ENCODE results near the gene TFDP3.

Gene TFDP3

DNA sequence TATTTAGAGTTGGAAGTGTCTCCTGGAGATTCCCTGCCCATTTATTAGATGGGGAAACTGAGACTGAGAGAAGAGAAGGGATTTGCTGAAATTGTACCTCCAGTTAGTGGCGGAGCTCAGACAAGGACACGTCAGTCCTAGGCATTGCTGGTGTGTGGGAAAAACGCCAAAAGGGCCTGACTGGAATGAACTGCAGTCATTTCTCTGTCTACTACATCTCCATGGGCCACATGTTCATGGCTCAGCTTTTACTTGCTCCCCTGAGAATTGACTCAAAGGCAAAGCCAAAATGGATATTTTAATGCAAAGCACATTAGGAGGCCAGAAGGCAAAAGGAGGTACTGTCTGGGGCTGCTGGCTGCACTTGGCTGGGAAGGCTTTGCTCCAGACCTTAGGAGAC, 3.9 kb downstream of the TFDP3 start:
- DNase-seq, result no peak
- Mint-ChIP-seq H3K9me3 (no peaks in the 10 kb centered on the region), H3K36me3 (ENCODE audit: low read depth) (no peaks in the 10 kb centered on the region), H3K27me3 (peaks cover 40% of the 10 kb centered on the region), H3K4me1 (ENCODE audit: low read depth) (peaks cover 4% of the 10 kb centered on the region), H3K4me3 (no peak overlapping the region), H3K27ac (no peak overlapping the region)

DNA sequence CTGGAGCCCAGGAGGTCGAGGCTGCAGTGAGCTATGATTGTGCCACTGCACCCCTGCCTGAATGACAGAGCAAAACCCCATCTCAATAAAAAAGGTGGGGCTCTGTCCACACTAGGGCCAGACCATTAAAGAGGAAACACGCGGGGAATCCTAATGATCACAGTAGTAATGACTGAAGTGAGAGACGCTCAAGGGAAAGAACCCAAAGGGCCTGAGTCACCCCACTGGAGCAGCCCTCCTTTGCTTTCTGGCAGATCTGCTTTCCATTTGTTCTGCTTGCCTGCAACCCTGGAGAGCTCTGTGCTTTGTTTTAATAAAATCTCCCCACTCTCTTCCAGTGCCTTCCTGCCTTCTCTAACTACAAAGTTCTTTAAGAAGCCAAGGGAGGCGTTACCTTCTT, 5.0 kb downstream of the TFDP3 start:
- Mint-ChIP-seq H3K9me3 (no peaks in the 10 kb centered on the region), H3K4me3 (no peak overlapping the region), H3K27me3 (peaks cover 42% of the 10 kb centered on the region), H3K4me1 (ENCODE audit: low read depth) (peaks cover 4% of the 10 kb centered on the region), H3K27ac (no peak overlapping the region), H3K36me3 (ENCODE audit: low read depth) (no peaks in the 10 kb centered on the region)
- DNase-seq, result no peak

- no peaks in the 10 kb centered on the region for H3K36me3 Mint-ChIP-seq (ENCODE audit: low read depth)
- no peak for DNase-seq
- H3K4me3 Mint-ChIP-seq, result no peak overlapping the region
- no peaks in the 10 kb centered on the region for H3K4me1 Mint-ChIP-seq (ENCODE audit: low read depth)
- peaks cover 40% of the 10 kb centered on the region for H3K27me3 Mint-ChIP-seq
- H3K27ac Mint-ChIP-seq, result no peak overlapping the region
- H3K9me3 Mint-ChIP-seq, result no peaks in the 10 kb centered on the region
These were observed 10.4 kb downstream of the TFDP3 start for GRCh38 chrX:133207751-133208150.

DNA sequence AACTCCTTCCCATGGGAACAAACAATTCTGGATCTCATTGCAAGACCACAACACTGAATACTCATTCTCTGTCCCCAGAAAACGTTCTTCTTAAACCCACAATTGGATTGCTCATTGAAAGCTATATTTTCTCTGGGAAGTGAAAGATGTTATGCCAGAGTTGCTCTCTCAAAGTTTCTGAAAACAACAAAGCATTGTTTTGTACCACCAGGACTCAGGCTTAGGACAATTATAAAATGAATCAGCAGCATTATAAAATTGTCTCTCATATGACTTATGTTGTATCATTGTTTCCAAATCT, 26.5 kb downstream of the TFDP3 start:
- H3K27ac Mint-ChIP-seq, result no peak overlapping the region
- no peaks in the 10 kb centered on the region for H3K36me3 Mint-ChIP-seq (ENCODE audit: low read depth)
- peaks cover 27% of the 10 kb centered on the region for H3K27me3 Mint-ChIP-seq
- no peak for DNase-seq
- H3K4me1 Mint-ChIP-seq (ENCODE audit: low read depth), result no peaks in the 10 kb centered on the region
- H3K9me3 Mint-ChIP-seq, result no peaks in the 10 kb centered on the region
- H3K4me3 Mint-ChIP-seq, result no peak overlapping the region

DNA sequence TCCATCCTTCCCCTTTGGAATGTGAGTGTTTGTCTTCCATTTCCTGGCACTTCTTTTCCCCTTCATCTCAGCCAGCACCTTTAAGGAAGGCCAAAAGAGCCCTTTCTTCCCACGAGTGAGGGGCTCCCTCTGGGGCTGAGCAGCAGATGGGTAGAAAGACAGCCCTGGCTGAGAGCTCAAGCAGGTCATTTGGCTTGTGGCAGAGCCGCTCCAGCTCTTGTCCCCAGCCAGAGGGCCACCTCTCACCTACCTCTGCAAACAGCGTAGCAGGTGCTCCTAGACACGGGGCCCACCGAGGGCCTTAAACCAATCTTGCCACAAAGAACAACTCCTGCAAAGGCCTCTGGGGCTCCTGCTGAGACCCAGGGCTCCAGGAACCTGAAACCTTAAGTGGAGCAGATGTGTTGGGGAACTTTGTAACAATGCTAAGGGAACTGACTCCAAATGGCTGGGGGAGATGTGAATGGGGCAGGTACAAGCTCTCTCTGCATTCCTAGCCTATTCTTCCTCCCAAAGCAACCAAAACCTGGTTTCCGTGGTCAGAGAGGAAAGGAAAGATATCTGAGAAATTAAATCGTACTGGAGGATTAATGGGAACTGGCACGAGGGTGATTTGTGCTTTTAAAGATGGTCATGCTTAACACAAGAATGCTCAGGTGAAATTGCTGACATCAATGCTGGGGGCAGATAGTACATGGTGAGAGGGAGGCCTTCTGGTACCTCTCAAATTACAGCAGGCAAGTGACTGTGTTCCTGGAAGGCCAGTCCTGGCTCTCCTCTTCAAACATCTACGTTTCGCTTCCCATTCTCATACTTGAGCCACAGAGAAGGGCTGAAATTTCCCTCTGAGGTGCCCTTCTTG, 27.0 kb downstream of the TFDP3 start:
- Mint-ChIP-seq H3K4me1 (ENCODE audit: low read depth) (no peaks in the 10 kb centered on the region), H3K27ac (no peak overlapping the region), H3K27me3 (peaks cover 24% of the 10 kb centered on the region), H3K9me3 (no peaks in the 10 kb centered on the region), H3K4me3 (no peak overlapping the region), H3K36me3 (ENCODE audit: low read depth) (no peaks in the 10 kb centered on the region)
- no peak for DNase-seq

DNA sequence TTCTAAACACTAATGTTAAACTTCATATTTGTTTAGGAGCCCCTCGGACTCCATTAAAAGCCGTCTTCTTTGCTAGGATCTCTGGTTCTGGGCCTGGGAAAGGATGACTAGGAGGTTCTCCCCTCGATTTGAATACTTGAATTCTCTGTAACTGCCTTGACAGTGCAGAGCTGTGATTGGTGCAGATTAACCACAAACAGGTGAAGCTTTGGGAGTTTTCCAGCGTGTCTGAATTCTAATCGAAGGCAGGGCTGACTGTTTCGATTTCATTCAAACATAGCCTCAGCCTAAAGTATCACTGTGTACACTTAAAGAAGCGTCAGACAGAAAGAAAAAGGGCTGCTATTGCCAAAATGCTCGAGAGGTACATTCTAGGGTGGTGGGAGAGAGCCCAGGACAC, 29.0 kb downstream of the TFDP3 start:
- no peak for DNase-seq
- no peaks in the 10 kb centered on the region for H3K9me3 Mint-ChIP-seq
- no peak overlapping the region for H3K27ac Mint-ChIP-seq
- H3K4me1 Mint-ChIP-seq (ENCODE audit: low read depth), result no peaks in the 10 kb centered on the region
- peaks cover 34% of the 10 kb centered on the region for H3K27me3 Mint-ChIP-seq
- H3K4me3 Mint-ChIP-seq, result no peak overlapping the region
- H3K36me3 Mint-ChIP-seq (ENCODE audit: low read depth), result no peaks in the 10 kb centered on the region

- peaks cover 37% of the 10 kb centered on the region for H3K27me3 Mint-ChIP-seq
These were observed 29.5 kb downstream of the TFDP3 start for GRCh38 chrX:133188631-133189030.

GRCh38 chrX:133185938-133186337, 32.2 kb downstream of the TFDP3 start:
- Mint-ChIP-seq H3K4me3 (no peak overlapping the region), H3K9me3 (no peaks in the 10 kb centered on the region), H3K4me1 (ENCODE audit: low read depth) (no peaks in the 10 kb centered on the region), H3K27me3 (peaks cover 33% of the 10 kb centered on the region), H3K27ac (no peak overlapping the region), H3K36me3 (ENCODE audit: low read depth) (no peaks in the 10 kb centered on the region)
- DNase-seq, result no peak

More at GRCh38 chrX:133188631-133189030, 29.5 kb downstream of the TFDP3 start:
- DNase-seq, result no peak
- Mint-ChIP-seq H3K27ac (no peak overlapping the region), H3K9me3 (no peaks in the 10 kb centered on the region), H3K4me3 (no peak overlapping the region), H3K4me1 (ENCODE audit: low read depth) (no peaks in the 10 kb centered on the region), H3K36me3 (ENCODE audit: low read depth) (no peaks in the 10 kb centered on the region)

GRCh38 chrX:133185119-133185518, 33.0 kb downstream of the TFDP3 start:
- H3K27me3 Mint-ChIP-seq, result peaks cover 33% of the 10 kb centered on the region
- H3K27ac Mint-ChIP-seq, result no peak overlapping the region
- H3K4me1 Mint-ChIP-seq (ENCODE audit: low read depth), result no peaks in the 10 kb centered on the region
- DNase-seq, result no peak
- H3K4me3 Mint-ChIP-seq, result no peak overlapping the region
- H3K36me3 Mint-ChIP-seq (ENCODE audit: low read depth), result no peaks in the 10 kb centered on the region
- H3K9me3 Mint-ChIP-seq, result no peaks in the 10 kb centered on the region

DNA sequence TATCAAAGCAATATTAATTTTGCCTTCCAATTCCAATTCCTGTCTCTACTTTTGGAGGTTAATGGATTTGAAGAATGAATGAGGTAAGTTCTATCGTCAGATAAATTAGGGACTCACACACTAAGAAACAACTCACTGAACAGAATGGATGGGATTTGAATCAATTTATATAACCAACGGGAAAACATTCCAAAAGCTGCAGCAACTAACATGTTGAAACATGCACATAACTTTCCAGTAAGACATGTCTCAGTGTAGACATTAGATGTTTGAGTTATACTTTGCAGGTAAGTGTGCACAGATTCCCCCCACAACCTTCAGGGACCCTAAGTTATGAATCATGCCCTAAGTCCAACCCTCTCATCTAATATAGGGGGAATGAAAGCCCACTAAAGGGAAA, 34.3 kb downstream of the TFDP3 start:
- Mint-ChIP-seq H3K27me3 (peaks cover 38% of the 10 kb centered on the region), H3K9me3 (no peaks in the 10 kb centered on the region), H3K36me3 (ENCODE audit: low read depth) (no peaks in the 10 kb centered on the region), H3K4me1 (ENCODE audit: low read depth) (no peaks in the 10 kb centered on the region), H3K27ac (no peak overlapping the region), H3K4me3 (no peak overlapping the region)
- no peak for DNase-seq

- no peaks in the 10 kb centered on the region for H3K4me1 Mint-ChIP-seq (ENCODE audit: low read depth)
- no peaks in the 10 kb centered on the region for H3K36me3 Mint-ChIP-seq (ENCODE audit: low read depth)
- DNase-seq, result no peak
- H3K27ac Mint-ChIP-seq, result no peak overlapping the region
- H3K4me3 Mint-ChIP-seq, result no peak overlapping the region
- peaks cover 45% of the 10 kb centered on the region for H3K27me3 Mint-ChIP-seq
- no peaks in the 10 kb centered on the region for H3K9me3 Mint-ChIP-seq
These were observed 38.7 kb downstream of the TFDP3 start for GRCh38 chrX:133179500-133179899.

GRCh38 chrX:133177202-133177601, 41.0 kb downstream of the TFDP3 start:
- Mint-ChIP-seq H3K27me3 (peaks cover 49% of the 10 kb centered on the region), H3K9me3 (no peaks in the 10 kb centered on the region), H3K4me3 (no peak overlapping the region), H3K4me1 (ENCODE audit: low read depth) (no peaks in the 10 kb centered on the region), H3K36me3 (ENCODE audit: low read depth) (no peaks in the 10 kb centered on the region), H3K27ac (no peak overlapping the region)
- no peak for DNase-seq

DNA sequence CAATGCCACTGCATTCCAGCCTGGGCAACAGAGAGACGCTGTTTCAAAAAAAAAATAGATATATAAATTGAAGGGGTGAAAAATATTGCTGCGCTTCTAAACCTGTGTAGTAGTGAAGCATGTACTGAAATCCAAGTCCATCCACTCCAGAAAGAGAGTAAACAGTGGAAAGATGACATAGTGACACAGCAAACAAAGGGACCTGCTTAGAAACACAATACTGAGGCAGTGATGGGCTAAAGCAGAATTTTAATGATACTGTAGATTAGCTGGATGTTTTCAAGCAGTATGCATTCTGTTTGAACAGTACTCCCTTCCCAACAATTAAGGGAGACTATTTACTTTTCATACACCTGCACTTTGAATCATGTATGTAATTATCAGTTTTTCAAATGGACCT, 42.5 kb downstream of the TFDP3 start:
- Mint-ChIP-seq H3K27ac (no peak overlapping the region), H3K4me3 (no peak overlapping the region), H3K27me3 (peaks cover 48% of the 10 kb centered on the region), H3K36me3 (ENCODE audit: low read depth) (no peaks in the 10 kb centered on the region), H3K9me3 (no peaks in the 10 kb centered on the region), H3K4me1 (ENCODE audit: low read depth) (no peaks in the 10 kb centered on the region)
- no peak for DNase-seq

GRCh38 chrX:133175162-133175561, 43.0 kb downstream of the TFDP3 start:
- H3K4me3 Mint-ChIP-seq, result no peak overlapping the region
- no peak overlapping the region for H3K27ac Mint-ChIP-seq
- H3K27me3 Mint-ChIP-seq, result peaks cover 53% of the 10 kb centered on the region
- no peaks in the 10 kb centered on the region for H3K4me1 Mint-ChIP-seq (ENCODE audit: low read depth)
- no peaks in the 10 kb centered on the region for H3K9me3 Mint-ChIP-seq
- no peaks in the 10 kb centered on the region for H3K36me3 Mint-ChIP-seq (ENCODE audit: low read depth)
- no peak for DNase-seq

DNA sequence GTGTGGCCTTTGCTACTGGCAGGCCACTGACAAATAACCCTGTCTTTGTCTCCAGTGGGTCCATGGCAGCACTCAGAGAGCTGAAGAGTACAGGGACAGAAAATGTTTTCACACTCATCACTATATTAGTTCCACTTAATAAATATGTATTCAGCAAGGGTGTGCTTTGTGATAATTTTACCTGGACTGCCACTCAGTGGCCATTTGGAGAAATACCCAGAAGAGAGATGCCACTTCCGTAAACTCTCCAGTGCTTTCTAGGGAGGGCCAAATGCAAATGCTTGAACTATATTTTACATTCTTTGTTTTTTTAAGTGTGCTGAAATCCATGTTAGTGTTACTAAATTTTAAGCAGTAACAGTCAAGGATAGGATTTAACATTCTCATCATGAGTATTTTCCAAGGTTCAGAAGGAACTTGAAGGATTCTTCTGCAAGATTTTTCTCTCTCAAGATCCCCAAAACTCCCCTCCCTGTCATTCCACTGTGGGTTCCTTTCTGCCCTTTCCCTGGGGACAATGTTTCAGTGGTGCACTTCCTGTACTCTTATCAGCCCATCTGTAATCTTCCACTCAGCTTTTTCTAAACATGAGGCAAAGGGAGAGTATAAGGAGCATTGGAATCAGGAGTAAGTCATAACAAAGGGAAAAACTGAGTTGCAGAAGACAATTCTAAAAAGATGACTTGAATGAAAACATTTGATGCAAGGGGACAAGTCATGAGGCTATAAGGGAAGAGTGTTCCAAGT, 46.0 kb downstream of the TFDP3 start:
- Mint-ChIP-seq H3K27ac (no peak overlapping the region), H3K4me1 (ENCODE audit: low read depth) (no peaks in the 10 kb centered on the region), H3K9me3 (no peaks in the 10 kb centered on the region), H3K27me3 (peaks cover 46% of the 10 kb centered on the region), H3K4me3 (no peak overlapping the region), H3K36me3 (ENCODE audit: low read depth) (no peaks in the 10 kb centered on the region)
- DNase-seq, result no peak

Measured in activated T-cell treated with anti-CD3 and anti-CD28 coated beads, Interleukin-2, amount 50 U/mL, for 24 hours (primary cell).